Activated T-cell treated with anti-CD3 and anti-CD28 coated beads, Interleukin-2, amount 50 U/mL, for 72 hours (primary cell): Measurements from ENCODE around the gene ARHGEF39. TPM values are rescaled to one million over a fixed set of nuclear protein-coding genes. Genes with fewer than 3 reads are reported as not detected.

Source experiments
- ATAC-seq, 2 donors: fragments of 150-1000 bp; cut with Tn5 transposase; replicated peaks in 1 of 2; 2 replicates each; pipeline ENCODE4 v1.10.0; 2021; ENCODE audit warnings: moderate library complexity in 2 of 2, mild to moderate bottlenecking in 1 of 2
- DNase-seq, 2 donors: peaks; one replicate each; pipeline ENCODE4 v3.0.0; 2021 to 2022; ENCODE audit warnings: mixed read lengths in 1 of 2
- H3K27ac Mint-ChIP-seq: one replicate; pipeline ENCODE4 v1.8.0; 2022; ENCODE audit warnings: mild to moderate bottlenecking, moderate library complexity, mixed read lengths
- H3K27me3 Mint-ChIP-seq: one replicate; pipeline ENCODE4 v1.8.0; 2022; ENCODE audit warnings: low read depth, mixed read lengths
- H3K36me3 Mint-ChIP-seq, 2 donors: one replicate each; pipeline ENCODE4 v1.8.0; 2022; ENCODE audit warnings: mixed read lengths in 2 of 2, mild to moderate bottlenecking in 1 of 2; ENCODE audit not compliant: insufficient read depth in 2 of 2
- H3K4me1 Mint-ChIP-seq: one replicate; pipeline ENCODE4 v1.8.0; 2022; ENCODE audit warnings: low read depth, mixed read lengths
- H3K4me3 Mint-ChIP-seq, 2 donors: one replicate each; pipeline ENCODE4 v1.8.0; 2022; ENCODE audit warnings: mild to moderate bottlenecking in 2 of 2, mixed read lengths in 2 of 2, moderate library complexity in 2 of 2
- H3K9me3 Mint-ChIP-seq, 2 donors: one replicate each; pipeline ENCODE4 v1.8.0; 2022; ENCODE audit warnings: mixed read lengths in 2 of 2
- total RNA-seq, 2 donors: library from RNA; stranded (reverse); gene quantifications; one replicate each; pipeline ENCODE4 v1.2.3, GENCODE V29; 2022

Gene ARHGEF39, protein sequence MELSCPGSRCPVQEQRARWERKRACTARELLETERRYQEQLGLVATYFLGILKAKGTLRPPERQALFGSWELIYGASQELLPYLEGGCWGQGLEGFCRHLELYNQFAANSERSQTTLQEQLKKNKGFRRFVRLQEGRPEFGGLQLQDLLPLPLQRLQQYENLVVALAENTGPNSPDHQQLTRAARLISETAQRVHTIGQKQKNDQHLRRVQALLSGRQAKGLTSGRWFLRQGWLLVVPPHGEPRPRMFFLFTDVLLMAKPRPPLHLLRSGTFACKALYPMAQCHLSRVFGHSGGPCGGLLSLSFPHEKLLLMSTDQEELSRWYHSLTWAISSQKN
- 10 to 100 TPM; 12.0 to 15.1 TPM for total RNA-seq

DNA sequence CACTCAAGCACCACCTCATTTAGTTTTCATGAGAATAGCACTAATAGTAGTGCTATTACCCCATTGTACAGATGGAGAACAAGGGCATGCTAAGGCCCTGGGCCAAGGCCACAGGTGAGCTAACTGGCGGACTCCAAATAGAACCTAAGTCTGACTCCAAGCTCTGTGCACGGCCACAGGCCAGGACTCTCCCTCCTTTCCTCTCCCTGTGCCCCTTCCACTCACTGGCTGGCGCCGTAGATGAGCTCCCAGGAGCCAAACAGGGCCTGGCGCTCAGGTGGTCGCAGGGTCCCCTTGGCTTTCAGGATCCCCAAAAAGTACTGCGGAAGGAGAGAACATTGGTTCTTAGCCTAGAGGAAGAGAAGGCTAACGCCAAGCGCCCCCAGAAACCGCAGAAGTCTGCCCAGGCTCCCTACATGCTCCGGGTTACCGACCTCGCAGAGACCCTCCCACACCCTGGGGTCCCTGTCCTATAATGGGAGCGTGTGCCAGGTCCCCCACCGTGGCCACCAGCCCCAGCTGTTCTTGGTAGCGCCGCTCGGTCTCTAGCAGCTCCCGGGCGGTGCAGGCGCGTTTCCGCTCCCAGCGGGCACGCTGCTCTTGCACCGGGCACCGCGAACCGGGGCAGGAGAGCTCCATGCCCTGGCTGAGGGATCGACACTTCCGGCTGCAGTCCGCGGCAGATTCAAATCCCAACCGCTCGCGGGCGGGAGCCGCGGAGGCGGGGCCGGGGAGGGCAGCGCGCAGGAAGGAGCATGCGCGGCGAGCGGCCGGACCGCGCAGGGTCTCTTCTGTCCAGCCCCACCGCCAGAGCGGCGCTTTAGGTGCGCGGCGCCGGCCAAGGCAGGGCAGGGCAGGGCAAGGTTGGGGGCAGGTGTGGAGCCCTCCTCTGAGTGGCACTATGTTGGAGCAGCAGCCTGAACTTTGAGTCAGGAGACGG, at the start of gene ARHGEF39:
Gene ARHGEF39 (minus strand): TSS at position 665 of the 940 bp plus-strand sequence. CDS start 26 bp downstream, at position 639.
- H3K4me3 Mint-ChIP-seq: peak within 1 kb of the TSS; percentile 91 to 96
- H3K27me3 Mint-ChIP-seq: no peaks in the 10 kb centered on the region
- H3K27ac Mint-ChIP-seq: peak within 1 kb of the TSS; percentile 86
- ATAC-seq (peak; percentile 90 to 94), DNase-seq (peak; percentile 81 to 88)
- H3K9me3 Mint-ChIP-seq: peaks cover 5% of the 10 kb centered on the region in 2 donors
- H3K36me3 Mint-ChIP-seq: peaks cover 2 to 6% of the 10 kb centered on the region in 2 donors
- peaks cover 61% of the 10 kb centered on the region for H3K4me1 Mint-ChIP-seq

DNA sequence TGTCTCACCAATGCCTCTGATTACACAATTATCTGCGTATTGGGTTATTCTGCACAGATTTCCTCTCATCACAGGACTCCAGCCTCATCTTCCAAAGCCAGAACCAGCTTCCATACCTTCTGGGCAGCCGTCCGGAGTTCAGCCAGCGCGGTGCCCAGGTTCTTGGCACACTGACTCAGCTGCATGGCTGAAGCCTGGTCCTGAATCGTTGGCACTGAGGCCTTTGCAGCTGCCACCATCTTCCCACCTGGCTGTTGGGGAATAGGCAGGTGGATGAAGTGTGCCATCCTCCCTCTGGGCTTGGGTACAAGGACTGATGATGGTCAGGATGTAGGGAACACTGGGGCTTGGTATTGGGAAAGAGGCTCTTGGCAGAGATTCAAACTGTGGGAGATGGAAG, 49.1 kb upstream of the ARHGEF39 start:
- H3K4me1 Mint-ChIP-seq: peaks cover 9% of the 10 kb centered on the region
- peaks cover 15 to 23% of the 10 kb centered on the region in 2 donors for H3K36me3 Mint-ChIP-seq
- H3K4me3 Mint-ChIP-seq: no peak overlapping the region
- H3K9me3 Mint-ChIP-seq: no peaks in the 10 kb centered on the region
- no peak for DNase-seq
- H3K27ac Mint-ChIP-seq: no peak overlapping the region
- no peak for ATAC-seq
- H3K27me3 Mint-ChIP-seq: no peaks in the 10 kb centered on the region

DNA sequence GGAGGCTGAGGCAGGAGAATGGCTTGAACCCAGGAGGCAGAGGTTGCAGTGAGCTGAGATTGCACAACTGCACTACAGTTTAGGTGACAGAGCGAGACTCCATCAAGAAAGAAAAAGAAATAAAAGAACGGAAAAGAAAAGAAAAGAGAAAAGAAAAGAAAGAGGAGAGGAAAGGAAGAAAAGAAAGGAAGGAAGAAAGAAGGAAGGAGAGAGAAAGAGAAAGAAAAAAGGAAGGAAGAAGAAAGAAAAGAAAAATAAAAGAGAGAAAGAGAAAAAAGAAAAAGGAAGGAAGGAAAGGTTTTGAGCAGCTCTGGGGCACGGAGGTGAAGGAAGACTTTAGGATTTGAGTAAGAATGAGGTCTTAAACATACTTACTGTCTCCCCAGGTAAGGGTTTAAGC, 48.6 kb upstream of the ARHGEF39 start:
- H3K4me1 Mint-ChIP-seq: peaks cover 9% of the 10 kb centered on the region
- H3K27me3 Mint-ChIP-seq: no peaks in the 10 kb centered on the region
- H3K27ac Mint-ChIP-seq: peak overlapping the region; percentile 74
- DNase-seq (no peak), ATAC-seq (no peak)
- no peaks in the 10 kb centered on the region for H3K9me3 Mint-ChIP-seq
- no peak overlapping the region for H3K4me3 Mint-ChIP-seq
- H3K36me3 Mint-ChIP-seq: peaks cover 17 to 25% of the 10 kb centered on the region in 2 donors

DNA sequence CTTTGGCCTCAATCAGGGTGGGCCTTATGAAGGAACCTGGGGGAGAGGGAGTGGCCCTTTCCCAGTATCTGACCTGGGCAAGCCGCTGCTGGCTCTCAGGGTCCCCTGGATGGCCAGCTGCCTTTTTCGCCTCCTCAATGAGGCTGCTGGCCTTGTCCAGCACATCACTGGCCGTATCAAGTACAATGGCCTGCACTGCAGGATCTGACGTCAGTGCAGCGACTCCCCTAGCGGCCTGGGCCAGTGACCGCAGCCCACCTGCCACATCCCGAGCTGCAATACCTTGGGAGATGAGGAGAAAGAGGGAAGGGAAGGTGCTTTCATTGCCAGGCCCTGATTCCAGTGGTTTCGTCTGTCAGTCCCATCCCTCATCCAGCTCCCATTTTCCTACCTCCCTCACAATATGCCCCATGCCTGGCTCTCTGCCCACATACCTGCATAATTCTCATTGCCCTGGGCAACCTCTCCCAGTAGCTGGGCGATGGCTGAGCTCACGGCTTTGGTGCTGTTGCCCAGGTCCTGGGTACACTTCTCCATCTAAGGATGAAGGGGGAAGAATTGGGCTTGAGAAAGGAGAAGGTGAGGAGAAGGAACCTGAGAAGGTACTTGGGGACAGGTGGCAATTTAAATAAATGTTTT, 47.9 kb upstream of the ARHGEF39 start:
- peaks cover 17 to 26% of the 10 kb centered on the region in 2 donors for H3K36me3 Mint-ChIP-seq
- peaks cover 9% of the 10 kb centered on the region for H3K4me1 Mint-ChIP-seq
- no peak overlapping the region for H3K27ac Mint-ChIP-seq
- DNase-seq: no peak
- H3K4me3 Mint-ChIP-seq: no peak overlapping the region
- H3K9me3 Mint-ChIP-seq: no peaks in the 10 kb centered on the region
- no peak for ATAC-seq
- no peaks in the 10 kb centered on the region for H3K27me3 Mint-ChIP-seq

DNA sequence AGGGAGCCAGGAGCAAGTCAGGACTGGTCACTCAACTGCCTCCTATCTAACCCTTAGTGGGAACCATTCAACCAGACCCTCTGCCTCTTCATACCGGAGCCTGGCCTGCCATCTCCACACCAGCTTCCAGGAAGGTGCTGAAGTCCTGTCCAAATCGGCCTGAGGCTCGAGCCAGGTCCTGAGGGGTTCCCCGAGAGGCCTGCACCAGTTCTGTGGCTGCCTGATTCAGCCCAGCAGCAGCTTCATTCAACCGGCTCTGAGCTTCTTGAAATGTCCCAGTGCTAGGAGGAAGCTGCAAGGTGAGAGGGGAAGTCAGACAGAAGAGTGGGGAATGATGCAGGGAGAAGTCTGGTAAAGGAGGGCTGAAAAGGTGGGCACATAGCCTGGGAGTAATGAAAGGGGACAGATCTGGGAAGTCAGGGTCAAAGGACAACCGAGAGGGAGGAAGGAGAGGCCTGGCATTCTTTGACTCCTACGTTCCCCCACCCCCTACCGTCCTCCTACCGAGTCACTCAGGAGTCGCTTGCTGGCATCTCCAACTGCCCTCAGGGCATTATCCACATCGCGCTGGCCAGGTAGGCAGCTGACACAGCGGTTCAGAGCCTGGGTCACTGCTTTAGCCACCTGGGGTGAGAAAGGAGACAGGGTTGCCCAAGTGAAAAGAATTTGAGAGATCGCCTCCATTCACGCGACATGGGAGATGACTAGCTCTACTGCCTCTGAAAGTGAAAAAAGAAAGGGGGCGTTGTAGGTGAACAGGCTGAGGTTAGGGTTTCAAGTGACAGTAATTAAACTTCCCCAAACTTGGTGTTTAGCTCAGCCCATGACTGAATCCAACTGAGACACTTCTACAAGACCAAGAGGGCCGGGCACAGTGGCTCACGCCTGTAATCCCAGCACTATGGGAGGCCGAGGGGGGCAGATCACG, 46.8 kb upstream of the ARHGEF39 start:
- peak; percentile 22 to 62 for ATAC-seq
- no peaks in the 10 kb centered on the region for H3K9me3 Mint-ChIP-seq
- peaks cover 21 to 35% of the 10 kb centered on the region in 2 donors for H3K36me3 Mint-ChIP-seq
- H3K4me1 Mint-ChIP-seq: peaks cover 9% of the 10 kb centered on the region
- no peak overlapping the region for H3K27ac Mint-ChIP-seq
- no peaks in the 10 kb centered on the region for H3K27me3 Mint-ChIP-seq
- no peak overlapping the region for H3K4me3 Mint-ChIP-seq
- no peak for DNase-seq

DNA sequence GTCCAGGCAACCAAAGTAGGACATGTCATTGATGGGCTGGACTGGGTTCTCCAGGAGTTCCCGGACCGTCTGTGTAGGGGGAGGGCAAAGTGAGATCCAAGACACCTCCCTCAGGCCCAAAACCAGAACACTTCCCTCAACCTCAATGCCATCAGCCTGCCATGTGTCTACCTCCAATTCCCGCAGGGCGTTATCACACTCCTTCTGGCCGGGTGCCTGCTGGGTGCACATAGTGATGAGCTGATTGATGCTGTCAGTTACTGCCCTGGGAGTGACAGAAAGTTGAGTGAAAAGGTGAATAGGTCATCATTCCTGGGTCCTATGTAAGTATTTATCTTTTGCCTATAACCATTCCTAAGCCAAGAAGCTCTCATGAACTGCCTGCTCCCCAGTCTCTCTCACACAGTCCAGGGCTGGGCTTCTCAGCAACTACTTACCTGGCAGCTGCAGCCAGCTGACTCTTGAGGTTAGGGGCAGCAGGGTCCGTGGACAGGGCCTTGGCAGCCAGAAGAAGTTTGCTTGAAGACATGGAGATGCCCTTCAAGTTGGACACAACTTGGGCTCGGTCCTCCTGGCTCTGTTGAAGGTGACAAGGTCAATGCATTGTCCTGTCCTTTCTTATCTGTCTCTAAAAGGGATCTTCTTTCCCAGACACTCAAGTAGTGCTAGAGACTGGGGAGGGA, 46.0 kb upstream of the ARHGEF39 start:
- ATAC-seq (no peak), DNase-seq (no peak)
- H3K9me3 Mint-ChIP-seq: no peaks in the 10 kb centered on the region
- no peak overlapping the region for H3K4me3 Mint-ChIP-seq
- peaks cover 9% of the 10 kb centered on the region for H3K4me1 Mint-ChIP-seq
- no peaks in the 10 kb centered on the region for H3K27me3 Mint-ChIP-seq
- H3K36me3 Mint-ChIP-seq: peaks cover 21 to 32% of the 10 kb centered on the region in 2 donors
- no peak overlapping the region for H3K27ac Mint-ChIP-seq

DNA sequence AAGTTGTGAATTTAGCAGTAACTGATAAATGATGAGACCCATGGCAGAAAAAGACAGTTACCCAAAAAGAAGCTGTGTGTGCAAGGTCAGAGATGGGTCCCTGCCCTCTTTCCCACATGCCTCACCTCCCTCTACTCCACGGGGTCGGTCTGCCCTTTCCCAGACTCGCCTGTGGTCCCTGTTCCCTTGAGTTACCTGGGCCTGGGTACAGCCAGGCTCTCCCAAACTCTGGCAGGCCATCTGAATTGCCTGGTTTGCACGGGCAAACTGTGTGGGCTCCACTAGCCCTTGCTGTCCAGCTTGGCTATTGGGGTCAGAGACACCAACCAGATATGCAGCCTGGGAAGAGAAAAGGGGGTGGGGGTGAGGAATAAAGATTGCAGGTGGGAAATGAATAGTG, 43.2 kb upstream of the ARHGEF39 start:
- Mint-ChIP-seq H3K36me3 (peaks cover 22 to 30% of the 10 kb centered on the region in 2 donors), H3K4me1 (peaks cover 9% of the 10 kb centered on the region), H3K27me3 (no peaks in the 10 kb centered on the region), H3K4me3 (no peak overlapping the region), H3K27ac (peak overlapping the region; percentile 54), H3K9me3 (no peaks in the 10 kb centered on the region)
- DNase-seq (no peak), ATAC-seq (no peak)

DNA sequence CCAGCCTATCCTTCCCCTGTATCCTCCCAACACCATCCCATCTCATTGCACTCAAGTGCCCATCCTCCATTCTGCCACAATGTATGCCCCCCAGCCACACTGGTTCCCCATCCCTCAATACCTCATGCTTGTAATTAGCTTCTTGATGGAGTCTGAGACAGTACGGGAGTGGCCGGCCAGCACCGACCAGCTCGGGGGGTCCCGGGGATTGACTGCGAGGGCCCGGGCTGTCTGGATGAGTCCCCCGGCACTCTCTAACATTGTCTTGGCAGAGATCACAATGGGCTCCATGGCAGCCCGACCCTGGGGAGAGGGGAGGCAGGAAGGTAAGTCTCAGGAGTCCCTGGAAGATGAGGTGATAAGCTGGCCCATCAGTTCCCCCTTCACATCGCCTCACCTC, 42.0 kb upstream of the ARHGEF39 start:
- DNase-seq (no peak), ATAC-seq (no peak)
- Mint-ChIP-seq H3K9me3 (no peaks in the 10 kb centered on the region), H3K36me3 (peaks cover 22 to 36% of the 10 kb centered on the region in 2 donors), H3K4me1 (peaks cover 5% of the 10 kb centered on the region), H3K4me3 (no peak overlapping the region), H3K27me3 (no peaks in the 10 kb centered on the region), H3K27ac (no peak overlapping the region)

DNA sequence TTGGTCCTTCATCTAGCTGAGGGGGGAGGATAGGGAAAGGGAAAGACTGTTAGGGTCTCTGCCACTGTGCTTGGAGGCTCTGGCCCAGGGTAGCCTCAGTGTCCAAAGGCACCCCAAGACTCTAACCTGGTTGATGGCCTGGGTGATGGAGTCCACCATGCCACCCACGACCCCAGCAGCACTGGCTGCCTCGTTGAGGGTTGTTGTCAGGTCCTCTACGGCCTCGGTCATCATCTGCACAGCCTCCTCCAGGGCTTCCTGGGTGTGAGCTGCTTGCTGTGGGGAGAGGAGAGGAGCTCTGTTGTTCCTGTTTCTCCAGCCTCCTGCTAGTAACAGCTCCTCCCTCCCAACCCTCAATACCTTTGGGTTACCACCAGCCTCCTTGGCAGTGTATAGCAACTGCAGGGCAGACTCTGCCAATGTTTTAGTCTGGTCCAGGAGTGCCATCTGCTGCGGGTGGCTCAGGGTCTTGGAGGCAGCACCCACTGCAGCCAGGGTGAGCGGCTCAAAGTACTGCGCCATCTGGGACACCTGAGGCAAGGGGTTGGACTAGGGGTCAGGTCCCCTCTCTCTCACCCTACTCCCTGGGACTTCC, 40.9 kb upstream of the ARHGEF39 start:
- Mint-ChIP-seq H3K9me3 (no peaks in the 10 kb centered on the region), H3K4me1 (no peaks in the 10 kb centered on the region), H3K4me3 (no peak overlapping the region), H3K36me3 (peaks cover 20 to 30% of the 10 kb centered on the region in 2 donors), H3K27ac (no peak overlapping the region), H3K27me3 (no peaks in the 10 kb centered on the region)
- no peak for DNase-seq
- ATAC-seq: no peak

DNA sequence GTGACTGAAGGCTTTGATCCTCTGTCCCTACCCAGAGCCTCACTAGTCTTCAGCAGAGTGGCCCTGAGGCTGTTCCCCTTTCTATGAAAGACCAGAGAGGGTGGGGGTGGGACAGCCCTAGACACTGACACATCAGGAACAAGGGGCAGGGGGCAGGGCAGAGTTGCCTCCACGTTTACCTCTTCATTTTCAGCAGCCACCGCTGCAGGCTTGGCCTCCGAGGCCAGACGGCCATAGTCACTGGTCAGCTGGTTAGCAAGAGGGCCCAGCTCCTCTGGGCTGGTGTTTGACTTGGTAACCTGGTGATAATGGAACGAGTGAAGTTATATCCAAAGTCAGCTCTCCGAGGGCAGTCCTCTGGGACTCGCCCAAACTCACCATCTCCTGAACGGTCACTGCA, 40.4 kb upstream of the ARHGEF39 start:
- no peaks in the 10 kb centered on the region for H3K4me1 Mint-ChIP-seq
- H3K27ac Mint-ChIP-seq: no peak overlapping the region
- no peak for DNase-seq
- H3K36me3 Mint-ChIP-seq: peaks cover 18 to 28% of the 10 kb centered on the region in 2 donors
- H3K4me3 Mint-ChIP-seq: no peak overlapping the region
- ATAC-seq: no peak
- no peaks in the 10 kb centered on the region for H3K27me3 Mint-ChIP-seq
- no peaks in the 10 kb centered on the region for H3K9me3 Mint-ChIP-seq

DNA sequence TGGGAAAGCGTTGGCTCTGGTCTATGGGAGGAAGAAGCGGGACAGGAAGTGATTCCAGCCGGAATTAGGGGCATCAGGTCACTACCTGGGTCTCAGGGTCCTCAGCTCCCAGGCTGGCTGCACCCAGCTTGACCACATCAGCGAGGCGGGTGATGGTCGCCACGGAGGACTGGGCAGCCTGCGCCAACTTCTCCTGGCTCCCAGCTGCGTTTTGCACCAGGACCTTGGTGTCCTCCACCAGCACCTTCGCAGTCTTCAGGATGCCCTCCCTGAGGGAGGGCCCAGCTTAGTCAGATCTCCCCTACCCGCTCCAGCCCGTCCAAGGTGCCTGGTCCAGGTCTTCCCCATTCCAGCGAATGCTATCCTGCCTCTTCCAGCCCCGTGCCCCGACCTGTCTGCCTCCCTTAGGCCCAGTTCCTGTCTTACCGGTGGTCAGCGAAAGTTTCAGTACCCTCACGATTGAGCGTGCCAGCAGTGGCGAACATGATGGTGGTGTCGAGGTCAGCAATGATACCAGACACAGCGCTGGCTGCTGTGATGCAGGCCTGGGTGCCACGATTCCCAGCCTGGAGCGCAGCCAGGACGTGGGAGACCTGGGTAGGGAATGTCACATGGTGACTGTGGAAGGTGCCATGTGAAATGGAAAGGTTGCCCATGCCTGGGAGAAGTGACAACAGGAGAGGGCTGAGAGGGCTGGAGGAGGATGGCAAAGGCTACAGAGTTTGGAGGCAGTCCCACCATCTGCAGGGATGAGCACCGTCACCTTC, 39.1 kb upstream of the ARHGEF39 start:
- Mint-ChIP-seq H3K4me1 (no peaks in the 10 kb centered on the region), H3K27ac (no peak overlapping the region), H3K27me3 (no peaks in the 10 kb centered on the region), H3K9me3 (no peaks in the 10 kb centered on the region), H3K36me3 (peaks cover 18 to 28% of the 10 kb centered on the region in 2 donors), H3K4me3 (no peak overlapping the region)
- DNase-seq: no peak
- no peak for ATAC-seq
